G401.6 (cell line): Measurements from ENCODE around the gene USE1.

ENCODE experiments used
- FAIRE-seq: peaks from 2 replicates; lab custom pipeline; 2012; peaks lifted over from hg19 to GRCh38; lab: Jason Lieb, UNC

The USE1 gene

GRCh38 chr19:17235971-17236777 lies 21.0 kb downstream of the USE1 start:
- no peak for FAIRE-seq

GRCh38 chr19:17236811-17237543 lies 21.8 kb downstream of the USE1 start:
- FAIRE-seq: peak; percentile 6

DNA sequence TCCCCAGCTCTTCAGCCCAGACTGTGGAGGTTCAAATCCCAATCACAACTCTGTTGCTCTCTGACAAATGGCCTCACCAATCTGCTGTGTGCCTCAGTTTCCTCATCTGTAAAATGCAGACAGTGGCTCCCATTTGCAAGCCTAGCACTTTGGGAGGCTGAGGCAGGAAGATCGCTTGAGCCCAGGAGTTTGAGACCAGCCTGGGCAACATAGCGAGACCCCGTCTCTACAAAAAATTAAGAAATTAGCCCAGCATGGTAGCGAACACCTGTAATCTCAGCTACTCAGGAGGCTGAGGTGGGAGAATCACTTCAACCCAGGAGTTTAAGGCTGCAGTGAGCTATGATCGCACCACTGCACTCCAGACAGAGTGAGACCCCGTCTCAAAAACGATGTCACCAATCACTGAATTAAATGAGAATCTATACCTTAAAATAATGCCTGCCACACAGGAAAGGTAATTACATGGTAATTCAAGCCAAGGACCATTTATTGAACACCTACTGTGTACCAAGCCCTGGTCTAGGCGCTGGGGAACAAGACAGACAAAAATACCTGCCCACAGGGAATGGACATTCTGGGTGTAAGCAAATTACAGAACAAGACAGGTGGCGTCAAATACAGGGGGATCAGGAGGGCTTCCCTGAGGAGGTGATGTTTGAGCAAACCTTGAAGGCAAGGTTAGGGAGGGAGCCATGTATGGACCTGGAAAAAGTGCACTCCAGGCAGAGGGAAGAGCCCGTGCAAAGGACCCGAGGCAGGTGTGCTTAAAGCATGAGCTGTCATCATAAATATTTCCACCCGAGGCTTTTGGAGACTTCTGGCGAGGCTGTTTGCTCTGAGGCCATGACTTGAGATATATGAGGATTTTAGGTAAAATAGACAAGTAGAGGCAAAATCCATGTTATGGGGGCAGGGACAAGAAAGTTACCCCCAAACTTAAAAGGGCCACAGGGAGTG lies 22.9 kb downstream of the USE1 start:
- no peak for FAIRE-seq

GRCh38 chr19:17240062-17240752 lies 25.1 kb downstream of the USE1 start:
- FAIRE-seq: no peak

GRCh38 chr19:17240826-17241399 lies 25.8 kb downstream of the USE1 start:
- no peak for FAIRE-seq

DNA sequence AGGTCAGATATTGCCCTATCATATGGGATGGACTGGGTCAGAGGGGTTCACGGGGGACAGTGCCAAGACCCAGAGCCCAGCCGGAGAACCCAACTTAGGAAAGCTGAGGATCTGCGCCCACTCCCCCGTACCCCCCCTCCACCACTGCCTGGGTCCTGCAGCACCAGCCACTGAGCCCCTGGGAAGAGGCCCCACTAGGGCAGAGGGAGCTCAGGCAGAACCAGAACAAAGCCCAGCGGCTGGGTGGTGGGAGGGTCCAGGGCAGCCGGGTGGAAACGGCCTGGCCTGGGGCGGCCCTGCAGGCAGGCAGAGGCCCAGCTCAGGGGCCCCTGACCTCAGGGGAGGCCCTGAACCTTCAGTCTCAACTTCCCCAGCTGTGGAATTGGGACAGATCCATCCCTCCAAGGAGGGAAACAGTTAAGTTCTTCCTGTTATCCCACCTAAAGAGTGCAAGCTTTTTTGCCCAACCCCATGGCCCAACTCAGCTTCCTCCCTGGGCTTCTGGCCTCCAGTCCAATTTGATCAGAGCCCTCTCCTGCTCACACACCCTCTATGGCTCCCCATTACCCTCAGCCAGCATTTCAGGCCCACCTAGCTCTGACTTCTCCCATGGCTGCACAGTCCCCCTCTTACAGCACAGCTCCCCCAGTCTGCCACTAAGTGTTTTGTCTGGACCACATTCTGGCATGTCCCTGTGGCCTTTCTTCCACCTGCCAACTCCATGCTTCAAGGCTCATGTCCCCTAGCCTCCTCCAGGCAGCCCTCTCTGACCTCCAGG lies 27.5 kb downstream of the USE1 start:
- FAIRE-seq: no peak

- FAIRE-seq: no peak
Observed at GRCh38 chr19:17243211-17243829, 28.2 kb downstream of the USE1 start.

DNA sequence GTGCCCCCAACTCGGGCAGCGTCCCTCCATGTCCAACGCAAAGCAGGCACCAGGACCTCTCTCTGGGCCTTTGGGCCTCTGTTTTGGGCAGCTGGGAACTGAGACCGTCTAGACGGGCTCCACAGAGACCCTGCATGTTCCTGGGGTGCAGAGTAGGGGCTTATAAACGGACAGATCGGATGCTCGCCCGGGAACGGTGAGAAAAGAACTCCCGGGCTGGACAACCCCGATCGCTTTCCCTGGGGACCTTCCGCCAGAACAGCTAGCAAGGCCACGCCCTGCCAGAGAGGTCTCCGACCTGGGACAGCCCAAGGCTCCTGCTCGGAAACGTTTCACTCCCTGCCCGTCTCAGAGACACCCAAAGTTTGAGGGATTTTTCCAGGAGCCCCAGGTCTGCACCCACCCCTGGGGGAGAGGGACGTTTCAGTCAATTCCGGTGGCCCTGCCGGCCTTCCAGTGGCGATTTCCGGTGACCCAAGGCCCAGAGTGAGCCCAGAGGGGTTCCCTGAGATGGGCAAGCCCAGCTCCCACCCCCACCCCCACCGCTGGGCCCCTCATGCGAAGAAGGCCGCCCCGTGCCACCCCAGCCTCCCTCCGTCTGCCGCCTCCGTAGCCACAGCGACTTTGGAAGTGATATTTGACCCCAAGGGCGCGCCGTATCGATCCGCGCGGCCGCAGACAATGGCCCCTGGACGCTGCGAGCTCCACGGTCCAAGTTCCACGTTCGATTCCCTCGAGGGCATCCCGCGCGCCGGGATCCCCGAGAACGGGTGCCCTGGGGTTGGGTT lies 28.9 kb downstream of the USE1 start:
- no peak for FAIRE-seq

GRCh38 chr19:17244618-17245534 lies 29.7 kb downstream of the USE1 start:
- no peak for FAIRE-seq

- no peak for FAIRE-seq
Observed at GRCh38 chr19:17245535-17245984, 30.4 kb downstream of the USE1 start, which contains the start of gene NR2F6. Gene NR2F6 (minus strand): TSS chr19:17245919. CDS start chr19:17245220, 699 bp downstream.

- FAIRE-seq: no peak
Observed at GRCh38 chr19:17246681-17247425, 31.7 kb downstream of the USE1 start.

DNA sequence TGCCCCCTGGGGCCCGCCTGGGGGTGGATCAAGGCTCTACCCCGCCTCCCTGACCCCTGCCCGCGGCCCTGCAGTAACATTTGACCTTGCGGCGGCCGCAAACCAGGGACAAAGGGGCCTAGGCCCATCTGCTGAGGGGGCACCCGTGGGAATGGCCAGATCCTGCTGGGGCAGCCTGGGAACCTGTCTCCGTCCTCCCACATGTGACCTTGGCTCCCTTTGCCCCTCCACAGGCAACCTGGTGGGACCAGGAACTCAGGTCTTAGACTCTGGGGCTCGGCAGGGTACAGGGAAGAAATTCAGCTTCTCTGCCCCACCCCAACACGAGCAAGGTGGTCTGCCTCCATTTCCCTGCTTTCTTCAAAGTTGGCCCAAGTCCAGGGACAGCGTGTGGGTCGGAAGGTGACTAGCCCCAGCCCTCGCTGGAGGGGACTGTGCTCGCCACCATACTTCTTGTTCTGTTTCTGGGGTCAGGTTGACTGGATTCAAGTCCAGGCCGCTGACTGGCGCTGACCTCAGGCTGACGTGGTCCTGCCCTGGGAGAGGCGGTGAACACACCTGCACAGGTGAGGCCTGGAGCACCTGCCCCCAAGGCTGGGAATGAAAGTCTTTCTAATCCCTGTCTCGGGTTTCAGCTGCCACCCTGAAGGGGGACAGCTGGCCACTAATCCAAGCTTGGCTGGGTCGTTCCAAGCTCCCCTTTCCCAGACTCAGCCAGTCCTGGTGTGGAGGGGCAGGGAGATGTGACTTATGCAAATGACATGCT lies 33.0 kb downstream of the USE1 start:
- no peak for FAIRE-seq

GRCh38 chr19:17249887-17250548 lies 34.9 kb downstream of the USE1 start:
- no peak for FAIRE-seq

- no peak for FAIRE-seq
Observed at GRCh38 chr19:17254636-17255035, 39.5 kb downstream of the USE1 start.

GRCh38 chr19:17255150-17255621 lies 40.0 kb downstream of the USE1 start:
- no peak for FAIRE-seq

- no peak for FAIRE-seq
Observed at GRCh38 chr19:17256130-17256529, 41.0 kb downstream of the USE1 start.
